CD4-positive, alpha-beta T cell treated with Interleukin-4 for 4 hours (primary cell): ENCODE data around the gene DACT3.
A peak's percentile ranks its signal among the peaks of the same experiment; 100 is the strongest.
"Not testable (repeated sequence)": the region's sequence is repeated elsewhere in the genome, so short reads cannot be mapped to it uniquely, and the experiment has no call there.

Source experiments
- DNase-seq: peaks from one replicate; pipeline ENCODE4 v3.0.0-alpha.2; 2020

DACT3 gene

GRCh38 chr19:46631481-46631880 lies 29.5 kb downstream of the DACT3 start:
- no peak for DNase-seq

DNA sequence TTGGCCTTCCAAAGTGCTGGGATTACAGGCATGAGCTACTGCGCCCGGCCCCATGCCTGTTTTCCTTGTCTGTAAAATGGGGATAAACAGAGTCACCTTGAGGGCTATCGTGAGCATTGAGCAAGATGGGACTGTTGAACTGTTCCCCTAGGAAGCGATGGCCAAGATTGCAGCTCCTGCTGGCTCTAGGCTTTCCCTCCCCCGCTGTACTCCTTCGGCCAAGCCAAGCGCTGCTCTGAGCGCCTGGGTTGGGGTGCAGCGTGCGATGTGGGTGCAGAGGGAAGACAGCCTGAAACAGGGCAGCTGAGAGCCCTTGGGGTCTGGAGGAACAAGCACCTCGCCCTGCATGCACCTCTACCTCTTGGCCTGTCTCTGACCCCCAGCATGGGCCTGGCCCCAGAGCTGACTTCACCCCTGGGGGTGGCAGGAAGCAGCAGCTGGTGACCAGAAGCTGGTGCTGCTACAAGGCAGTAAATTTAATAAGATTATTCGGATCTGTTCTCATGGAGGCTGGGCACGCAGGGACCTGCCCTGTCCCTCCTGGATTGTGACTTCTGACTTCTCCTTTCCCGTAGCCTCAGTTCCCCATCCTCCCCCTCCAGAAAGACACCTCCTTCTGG lies 30.3 kb downstream of the DACT3 start:
- no peak for DNase-seq

DNA sequence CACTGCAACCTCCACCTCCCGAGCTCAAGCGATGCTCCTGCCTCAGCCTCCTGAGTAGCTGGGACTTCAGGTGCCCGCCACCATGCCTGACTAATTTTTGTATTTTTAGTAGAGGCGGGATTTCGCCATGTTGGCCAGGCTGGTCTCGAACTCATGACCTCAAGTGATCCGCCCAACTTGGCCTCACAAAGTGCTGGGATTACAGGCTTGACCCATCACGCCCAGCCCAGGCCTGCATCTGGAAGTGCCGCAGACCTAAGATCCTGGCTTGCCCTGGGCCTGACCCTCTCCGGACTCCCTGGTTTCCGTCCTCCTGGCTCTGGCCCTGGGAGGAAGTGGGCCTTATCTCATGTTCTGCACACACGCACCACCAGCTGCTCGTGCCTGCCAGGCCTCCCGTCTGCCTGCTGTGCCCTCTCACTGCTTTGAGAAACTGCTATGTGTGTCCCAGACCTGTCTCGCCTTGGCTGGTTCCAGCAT lies 31.4 kb downstream of the DACT3 start:
- no peak for DNase-seq

DNA sequence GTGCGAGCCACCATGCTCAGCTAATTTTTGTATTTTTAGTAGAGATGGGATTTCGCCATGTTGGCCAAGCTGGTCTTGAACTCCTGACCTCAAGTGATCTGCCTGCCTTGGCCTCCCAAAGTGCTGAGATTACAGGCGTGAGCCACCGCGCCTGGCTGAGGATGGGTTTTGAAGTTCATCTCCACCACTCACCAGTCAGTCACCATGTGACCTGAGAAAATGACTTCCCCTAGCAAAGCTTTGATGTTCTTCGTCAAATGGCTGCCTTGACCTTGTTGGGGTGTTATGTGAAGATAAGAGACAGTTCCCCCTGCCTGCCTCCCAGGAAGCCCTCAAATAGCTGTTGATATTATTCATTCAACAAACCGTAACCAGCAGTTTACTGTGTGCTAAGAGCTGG lies 32.0 kb downstream of the DACT3 start:
- not testable (repeated sequence) for DNase-seq

- DNase-seq: no peak
Measured at GRCh38 chr19:46626446-46626845, 34.5 kb downstream of the DACT3 start.

DNA sequence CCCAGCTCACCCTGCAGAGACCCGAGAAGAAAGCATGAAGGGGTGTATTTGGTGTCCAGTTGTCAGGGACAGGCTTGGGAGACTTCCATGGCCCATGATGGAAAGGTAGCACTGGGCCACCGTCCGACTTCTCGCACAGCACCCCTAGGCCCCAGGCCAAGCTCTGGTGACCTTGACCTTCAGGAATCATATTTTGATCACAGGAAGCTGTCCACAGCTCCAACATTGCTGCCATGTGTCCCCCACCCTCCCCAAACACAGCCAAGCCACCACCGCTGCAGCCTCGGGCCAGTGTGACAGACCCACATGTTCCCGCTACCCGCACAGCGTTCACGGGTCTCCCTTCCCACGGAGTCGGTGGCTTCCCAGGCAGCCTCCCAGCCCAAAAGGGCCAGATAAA lies 35.3 kb downstream of the DACT3 start:
- DNase-seq: no peak

- no peak for DNase-seq
Measured at GRCh38 chr19:46624958-46625661, 35.9 kb downstream of the DACT3 start, which contains the start of gene PTGIR. Gene PTGIR, minus strand, starts transcription at chr19:46625089. Its CDS starts 864 bp downstream, at chr19:46624225.

GRCh38 chr19:46623915-46624502 lies 37.0 kb downstream of the DACT3 start:
- DNase-seq: no peak

DNA sequence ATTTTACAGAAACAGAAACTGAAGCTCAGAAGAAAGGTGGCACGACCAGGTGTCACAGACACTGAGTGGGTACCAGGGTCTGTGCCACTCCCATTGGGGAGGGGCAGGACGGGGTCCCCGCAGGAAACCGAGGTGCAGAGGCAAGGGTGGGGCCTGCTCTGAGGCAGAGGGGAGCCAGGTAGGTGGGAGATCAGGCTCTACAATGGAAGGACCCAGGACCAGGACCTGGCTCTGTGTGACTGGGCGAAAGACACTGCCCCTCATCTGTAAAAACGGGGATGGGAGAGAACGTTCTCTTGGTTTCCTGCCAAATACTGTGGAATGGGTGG lies 38.9 kb downstream of the DACT3 start:
- no peak for DNase-seq

DNA sequence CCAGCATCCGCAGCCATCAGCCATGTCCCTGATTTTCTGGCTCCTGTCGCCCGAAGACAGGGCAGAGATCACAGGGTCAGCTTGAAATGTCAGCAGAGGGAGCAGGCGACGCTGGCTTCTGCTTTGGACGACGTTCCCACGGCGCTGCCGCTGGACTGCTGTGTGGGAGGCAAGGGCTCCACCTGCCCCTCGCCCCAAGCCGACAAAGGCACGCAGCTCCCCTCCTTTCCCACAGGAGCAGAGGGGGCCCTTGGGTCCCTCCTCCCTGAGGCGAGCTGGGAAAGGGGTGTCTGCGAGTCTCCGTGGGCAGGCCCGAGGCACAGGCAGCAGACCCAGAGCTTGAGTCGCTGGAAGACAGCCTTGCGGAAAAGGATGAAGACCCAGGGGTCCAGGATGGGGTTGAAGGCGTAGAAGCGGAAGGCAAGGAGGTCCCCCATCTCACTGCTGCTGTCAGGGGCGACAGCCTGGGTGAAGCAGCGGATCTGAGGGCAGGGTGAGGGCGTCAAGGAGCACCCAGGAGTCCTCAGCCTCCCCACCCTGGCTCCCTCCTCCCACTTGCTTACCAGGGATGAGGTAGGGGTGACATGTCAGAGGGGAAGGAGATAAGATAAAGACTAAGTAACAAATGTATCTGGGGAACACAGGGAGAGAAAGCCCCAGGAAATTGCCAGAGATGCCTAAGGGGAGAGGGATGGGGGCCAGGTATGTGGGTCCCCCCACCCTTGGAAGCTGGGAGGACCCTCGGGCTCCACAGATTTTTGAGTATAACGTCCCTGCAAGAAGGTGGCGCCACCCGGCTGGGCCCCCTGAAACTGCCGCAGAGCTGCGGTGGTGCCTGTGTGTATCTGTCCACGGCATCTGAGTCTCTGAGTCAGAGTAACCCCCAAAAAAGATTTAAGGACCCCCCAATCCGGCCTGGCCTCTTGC lies 39.5 kb downstream of the DACT3 start:
- no peak for DNase-seq

DNA sequence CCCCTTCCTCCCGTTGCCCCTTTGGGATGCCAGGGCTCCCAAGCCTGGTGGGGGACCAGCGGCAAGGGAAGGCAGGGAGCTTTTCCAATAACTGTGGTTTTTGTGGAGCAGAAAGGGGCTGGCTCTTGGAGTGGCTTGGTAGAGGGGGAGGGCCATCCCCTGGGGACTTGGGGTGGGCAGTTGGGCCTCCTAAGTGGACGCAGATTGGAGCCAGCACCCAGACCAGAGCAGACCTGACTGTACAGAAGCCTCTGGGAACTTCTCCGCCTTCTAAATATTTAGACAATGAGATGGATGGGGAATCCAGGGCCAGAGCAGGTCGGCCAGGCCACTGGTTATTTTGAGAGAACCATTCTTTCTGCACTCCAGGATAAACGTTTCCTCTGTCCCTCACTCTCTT lies 40.3 kb downstream of the DACT3 start:
- DNase-seq: no peak

- DNase-seq: no peak
Measured at GRCh38 chr19:46620267-46620666, 40.7 kb downstream of the DACT3 start.

DNA sequence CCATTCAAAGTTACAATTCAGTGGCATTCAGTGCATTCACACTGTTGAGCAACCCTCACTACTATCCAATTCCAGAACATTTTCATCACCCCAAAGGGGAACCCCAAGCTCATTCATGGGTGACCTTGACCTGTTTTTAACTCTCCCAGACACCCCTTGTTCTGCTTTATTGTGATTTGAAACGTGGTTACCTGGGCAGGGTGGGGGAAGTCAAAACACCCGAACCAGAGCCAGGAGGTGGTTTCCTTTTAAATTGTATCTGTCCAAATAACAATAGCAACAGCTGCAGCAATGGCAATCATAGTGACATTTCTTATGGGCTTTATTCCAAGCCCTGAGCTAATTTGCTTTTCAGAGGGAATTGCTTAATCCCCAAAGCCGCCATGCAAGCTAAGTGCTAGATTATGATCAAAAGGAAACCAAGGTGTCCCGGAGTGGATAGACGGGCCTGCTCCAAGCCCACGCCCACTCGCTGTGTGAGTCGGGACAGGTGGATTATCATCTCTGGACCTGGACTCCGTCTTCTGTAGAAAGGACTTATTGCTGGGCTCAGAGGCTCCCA lies 42.2 kb downstream of the DACT3 start:
- DNase-seq: peak; percentile 81

- DNase-seq: no peak
Measured at GRCh38 chr19:46617601-46618000, 43.4 kb downstream of the DACT3 start.

DNA sequence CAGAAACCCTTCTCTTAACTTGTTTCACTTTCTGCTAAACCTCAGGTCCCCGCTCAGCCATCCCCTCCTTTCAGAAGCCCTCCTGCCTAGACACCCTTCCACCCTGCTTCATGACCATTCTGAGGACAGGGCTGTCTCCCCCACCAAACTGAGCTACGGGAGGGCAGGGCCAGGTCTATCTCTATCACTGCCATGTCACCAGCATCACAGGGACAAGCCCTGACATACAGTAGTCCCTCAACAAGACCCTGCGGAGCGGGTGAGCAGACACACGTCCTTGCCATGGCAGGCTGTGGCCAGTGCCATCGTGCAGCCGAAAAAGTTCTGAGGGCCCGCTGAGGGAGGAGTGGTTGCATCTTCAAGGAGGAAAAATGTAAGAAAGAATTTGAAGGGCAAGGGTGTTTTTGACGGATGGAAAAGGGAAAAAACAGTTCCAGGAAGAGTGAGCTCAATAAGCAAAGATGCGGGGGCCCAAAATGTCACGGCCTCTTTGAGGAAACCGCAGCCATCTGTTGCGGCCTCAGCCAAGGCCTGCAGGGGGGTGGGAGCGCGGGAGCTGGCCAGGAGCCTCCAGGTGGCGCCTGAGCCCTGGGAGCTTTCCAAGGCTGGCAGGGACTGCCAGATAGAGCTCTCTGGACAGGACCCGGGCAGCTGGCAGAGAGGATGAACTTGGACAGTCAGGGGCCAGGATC lies 44.2 kb downstream of the DACT3 start:
- DNase-seq: no peak

DNA sequence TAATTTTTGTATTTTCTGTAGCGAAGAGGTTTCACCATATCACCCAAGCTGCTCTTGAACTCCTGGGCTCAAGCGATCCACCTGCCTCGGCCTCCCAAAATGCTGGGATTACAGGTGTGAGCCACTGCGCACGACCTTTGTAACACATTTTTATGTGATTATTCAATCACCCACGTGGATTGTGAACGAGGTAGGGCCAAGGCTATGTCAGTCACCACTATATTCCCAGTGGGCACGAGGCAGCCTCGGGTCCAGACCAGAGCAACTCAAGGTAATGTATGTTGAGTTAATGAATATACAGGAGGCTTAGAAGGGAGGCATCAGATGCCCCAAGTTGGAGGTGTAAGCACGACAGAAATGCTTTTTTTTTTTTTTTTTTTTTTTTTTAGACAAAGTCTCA lies 45.0 kb downstream of the DACT3 start:
- DNase-seq: no peak

GRCh38 chr19:46614114-46614722 lies 46.8 kb downstream of the DACT3 start:
- peak; percentile 76 for DNase-seq

DNA sequence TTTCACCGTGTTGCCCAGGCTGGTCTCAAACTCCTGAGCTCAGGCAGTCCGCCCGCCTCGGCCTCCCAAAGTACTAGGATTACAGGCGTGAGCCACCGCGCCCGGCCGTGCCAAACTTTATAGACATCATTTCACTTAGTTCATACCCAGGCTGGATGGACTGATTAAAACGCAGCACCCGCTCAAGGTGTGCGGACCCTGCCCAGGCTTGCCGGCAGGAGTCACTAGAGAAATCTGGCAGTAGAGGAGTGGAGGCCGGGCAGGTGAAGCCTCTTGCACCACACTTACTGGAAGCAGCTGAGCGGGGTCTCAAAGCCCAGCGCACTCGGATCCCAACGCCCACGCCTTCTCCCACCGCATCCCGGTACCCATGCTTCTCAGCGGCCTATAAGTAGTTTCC lies 47.5 kb downstream of the DACT3 start:
- DNase-seq: no peak

GRCh38 chr19:46611776-46612175 lies 49.2 kb downstream of the DACT3 start:
- no peak for DNase-seq

- DNase-seq: peak; percentile 42
Measured at GRCh38 chr19:46610851-46611770, 49.9 kb downstream of the DACT3 start.

GRCh38 chr19:46610413-46610775 lies 50.6 kb downstream of the DACT3 start:
- no peak for DNase-seq
